ENCODE measurements around the gene PNLIPRP2.

DNA sequence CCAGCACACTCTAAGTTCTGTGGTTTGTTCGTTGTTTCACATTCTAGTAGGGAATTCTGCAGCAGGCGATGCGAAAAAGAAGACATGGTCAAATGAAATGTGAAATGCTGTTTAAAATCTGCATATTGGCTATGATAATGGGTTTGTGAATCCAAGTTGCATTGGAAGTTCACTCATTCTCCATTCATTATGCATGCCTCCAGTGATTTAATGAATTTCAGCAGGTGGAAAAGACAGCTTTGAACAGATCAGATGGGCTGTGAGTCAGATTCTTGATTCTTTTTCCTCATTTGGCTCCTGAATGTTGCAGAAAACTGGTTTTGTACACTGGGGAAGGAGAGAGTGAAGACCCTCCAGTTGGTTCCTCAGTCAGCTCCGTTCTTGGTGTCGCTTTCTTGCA lies 52.1 kb downstream of the PNLIPRP2 start:
- TF ChIP-seq, protein P1, sequence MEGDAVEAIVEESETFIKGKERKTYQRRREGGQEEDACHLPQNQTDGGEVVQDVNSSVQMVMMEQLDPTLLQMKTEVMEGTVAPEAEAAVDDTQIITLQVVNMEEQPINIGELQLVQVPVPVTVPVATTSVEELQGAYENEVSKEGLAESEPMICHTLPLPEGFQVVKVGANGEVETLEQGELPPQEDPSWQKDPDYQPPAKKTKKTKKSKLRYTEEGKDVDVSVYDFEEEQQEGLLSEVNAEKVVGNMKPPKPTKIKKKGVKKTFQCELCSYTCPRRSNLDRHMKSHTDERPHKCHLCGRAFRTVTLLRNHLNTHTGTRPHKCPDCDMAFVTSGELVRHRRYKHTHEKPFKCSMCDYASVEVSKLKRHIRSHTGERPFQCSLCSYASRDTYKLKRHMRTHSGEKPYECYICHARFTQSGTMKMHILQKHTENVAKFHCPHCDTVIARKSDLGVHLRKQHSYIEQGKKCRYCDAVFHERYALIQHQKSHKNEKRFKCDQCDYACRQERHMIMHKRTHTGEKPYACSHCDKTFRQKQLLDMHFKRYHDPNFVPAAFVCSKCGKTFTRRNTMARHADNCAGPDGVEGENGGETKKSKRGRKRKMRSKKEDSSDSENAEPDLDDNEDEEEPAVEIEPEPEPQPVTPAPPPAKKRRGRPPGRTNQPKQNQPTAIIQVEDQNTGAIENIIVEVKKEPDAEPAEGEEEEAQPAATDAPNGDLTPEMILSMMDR (conservative IDR thresholded peaks at IDR 0.05), result no peak
- no peak for TF ChIP-seq ZFX (IDR thresholded peaks at IDR 0.05)
